ENCODE measurements around the gene UNC13B. TPM values are rescaled to one million over a fixed set of nuclear protein-coding genes. Genes with fewer than 3 reads are reported as not detected.

Gene UNC13B
- total and polyA plus RNA-seq, 2 donors (not counting 1 experiment from before 2014, with no cell fraction given): 0.19 to 0.25 TPM

DNA sequence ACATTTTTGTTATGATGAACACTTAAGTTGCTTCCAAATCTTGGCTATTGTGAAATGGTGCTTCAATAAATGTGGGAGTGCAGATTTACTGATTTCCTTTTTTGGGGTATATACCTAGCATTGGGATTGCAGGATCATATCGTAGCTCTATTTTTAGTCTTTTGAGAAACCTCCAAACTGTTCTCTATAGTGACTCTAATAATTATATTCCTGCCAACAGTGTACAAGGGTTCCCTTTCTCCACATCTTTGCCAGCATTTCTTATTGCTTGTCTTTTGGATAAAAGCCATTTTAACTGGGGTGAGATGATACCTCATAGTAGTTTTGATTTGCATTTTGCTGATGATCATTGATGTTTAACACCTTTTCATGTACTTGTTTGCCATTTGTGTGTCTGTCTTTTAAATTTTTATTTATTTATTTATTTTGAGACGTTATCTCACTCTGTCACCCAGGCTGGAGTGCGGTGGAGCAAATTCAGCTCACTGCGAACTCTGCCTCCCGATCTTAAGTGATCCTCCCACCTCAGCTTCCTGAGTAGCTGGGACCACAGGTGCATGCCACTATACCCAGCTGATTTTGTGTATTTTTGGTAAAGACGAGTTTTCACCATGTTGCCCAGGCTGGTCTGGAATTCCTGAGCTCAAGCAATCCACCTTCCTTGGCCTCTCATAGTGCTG, 59.0 kb downstream of the UNC13B start:
- Histone ChIP-seq H3K4me3 (ENCODE audit: control extremely low read depth in 1 of 5, extremely low read depth in 1 of 5, insufficient read depth in 1 of 5, low read depth in 2 of 5, low read length in 4 of 5) (no peak overlapping the region), H3K27ac (ENCODE audit: low read length in 2 of 2) (no peak overlapping the region), H2AFZ (ENCODE audit: insufficient read depth, low read depth, low read length, poor library complexity, severe bottlenecking) (no peak overlapping the region), H3K9me3 (ENCODE audit: control extremely low read depth in 1 of 3, control insufficient read depth in 2 of 3, insufficient read depth in 1 of 3, low read length in 2 of 3) (peaks cover 0 to 3% (median 1%) of the 10 kb centered on the region in 3 donors), H3K4me2 (replicated peaks; ENCODE audit: low read depth, low read length, poor library complexity, severe bottlenecking) (no peak overlapping the region), H3K4me1 (ENCODE audit: control insufficient read depth in 2 of 2, insufficient read depth in 2 of 2, low read length in 2 of 2) (no peaks in the 10 kb centered on the region), H3K9ac (ENCODE audit: low read length) (no peak overlapping the region), H3K27me3 (replicated peaks in 1 of 4; ENCODE audit: control extremely low read depth in 1 of 4, control insufficient read depth in 3 of 4, insufficient read depth in 4 of 4, low read length in 3 of 4) (no peaks in the 10 kb centered on the region), H3K79me2 (ENCODE audit: control insufficient read depth, insufficient read depth, low read length) (no peaks in the 10 kb centered on the region), H4K20me1 (ENCODE audit: control insufficient read depth, insufficient read depth, low read length, poor library complexity, severe bottlenecking) (no peaks in the 10 kb centered on the region), H3K36me3 (replicated peaks in 1 of 2; ENCODE audit: control extremely low read depth in 1 of 2, control insufficient read depth in 1 of 2, extremely low read depth in 1 of 2, insufficient read depth in 2 of 2, low read length in 1 of 2) (no peaks in the 10 kb centered on the region)
- CTCF ChIA-PET: no interaction called here
- Mint-ChIP-seq H3K9me3 (ENCODE audit: insufficient read depth) (peaks cover 9% of the 10 kb centered on the region), H3K4me3 (no peak overlapping the region), H3K27me3 (peaks cover 7% of the 10 kb centered on the region), H3K27ac (no peak overlapping the region), H3K4me1 (no peaks in the 10 kb centered on the region)
- DNase-seq (no peak), ATAC-seq (ENCODE audit: low read depth) (no peak)
- intact Hi-C loops (cut with micrococcal nuclease): no loop called here
- 93% methylated on average over 3 of the region's 6 CpGs for WGBS (ENCODE audit: insufficient coverage)
- TF ChIP-seq CTCF (IDR thresholded peaks at IDR 0.05): no peak
- TF ChIP-seq EZH2 (IDR thresholded peaks at IDR 0.05; ENCODE audit: borderline replicate concordance, insufficient read depth, low read depth, low read length, poor library complexity, severe bottlenecking): no peak
- POLR2A ChIA-PET: no interaction called here

- no peaks in the 10 kb centered on the region for H4K20me1 ChIP-seq (ENCODE audit: control insufficient read depth, insufficient read depth, low read length, poor library complexity, severe bottlenecking)
- no peaks in the 10 kb centered on the region for H3K27me3 ChIP-seq (replicated peaks in 1 of 4; ENCODE audit: control extremely low read depth in 1 of 4, control insufficient read depth in 3 of 4, insufficient read depth in 4 of 4, low read length in 3 of 4)
- H3K9ac ChIP-seq (ENCODE audit: low read length): no peak overlapping the region
- Mint-ChIP-seq H3K9me3 (ENCODE audit: insufficient read depth) (peaks cover 9% of the 10 kb centered on the region), H3K27ac (no peak overlapping the region), H3K4me1 (no peaks in the 10 kb centered on the region), H3K4me3 (no peak overlapping the region), H3K27me3 (peaks cover 12% of the 10 kb centered on the region)
- intact Hi-C loops (cut with micrococcal nuclease): no loop called here
- H3K79me2 ChIP-seq (ENCODE audit: control insufficient read depth, insufficient read depth, low read length): no peaks in the 10 kb centered on the region
- ATAC-seq (ENCODE audit: low read depth) (no peak), DNase-seq (no peak)
- H2AFZ ChIP-seq (ENCODE audit: insufficient read depth, low read depth, low read length, poor library complexity, severe bottlenecking): no peak overlapping the region
- no peak overlapping the region for H3K4me2 ChIP-seq (replicated peaks; ENCODE audit: low read depth, low read length, poor library complexity, severe bottlenecking)
- peaks cover 0 to 3% (median 1%) of the 10 kb centered on the region in 3 donors for H3K9me3 ChIP-seq (ENCODE audit: control extremely low read depth in 1 of 3, control insufficient read depth in 2 of 3, insufficient read depth in 1 of 3, low read length in 2 of 3)
- H3K36me3 ChIP-seq (replicated peaks in 1 of 2; ENCODE audit: control extremely low read depth in 1 of 2, control insufficient read depth in 1 of 2, extremely low read depth in 1 of 2, insufficient read depth in 2 of 2, low read length in 1 of 2): no peaks in the 10 kb centered on the region
- ChIA-PET CTCF (no interaction called here), POLR2A (no interaction called here)
- no peaks in the 10 kb centered on the region for H3K4me1 ChIP-seq (ENCODE audit: control insufficient read depth in 2 of 2, insufficient read depth in 2 of 2, low read length in 2 of 2)
- H3K4me3 ChIP-seq (ENCODE audit: control extremely low read depth in 1 of 5, extremely low read depth in 1 of 5, insufficient read depth in 1 of 5, low read depth in 2 of 5, low read length in 4 of 5): no peak overlapping the region
- 96% methylated on average over 5 of the region's 5 CpGs for WGBS (ENCODE audit: insufficient coverage)
- TF ChIP-seq CTCF (IDR thresholded peaks at IDR 0.05) (no peak), EZH2 (IDR thresholded peaks at IDR 0.05; ENCODE audit: borderline replicate concordance, insufficient read depth, low read depth, low read length, poor library complexity, severe bottlenecking) (no peak)
- no peak overlapping the region for H3K27ac ChIP-seq (ENCODE audit: low read length in 2 of 2)
These were observed 63.9 kb downstream of the UNC13B start for GRCh38 chr9:35225677-35226076.

Data from B cell (primary cell).